ENCODE results near the gene TMCC1.

The TMCC1 gene

DNA sequence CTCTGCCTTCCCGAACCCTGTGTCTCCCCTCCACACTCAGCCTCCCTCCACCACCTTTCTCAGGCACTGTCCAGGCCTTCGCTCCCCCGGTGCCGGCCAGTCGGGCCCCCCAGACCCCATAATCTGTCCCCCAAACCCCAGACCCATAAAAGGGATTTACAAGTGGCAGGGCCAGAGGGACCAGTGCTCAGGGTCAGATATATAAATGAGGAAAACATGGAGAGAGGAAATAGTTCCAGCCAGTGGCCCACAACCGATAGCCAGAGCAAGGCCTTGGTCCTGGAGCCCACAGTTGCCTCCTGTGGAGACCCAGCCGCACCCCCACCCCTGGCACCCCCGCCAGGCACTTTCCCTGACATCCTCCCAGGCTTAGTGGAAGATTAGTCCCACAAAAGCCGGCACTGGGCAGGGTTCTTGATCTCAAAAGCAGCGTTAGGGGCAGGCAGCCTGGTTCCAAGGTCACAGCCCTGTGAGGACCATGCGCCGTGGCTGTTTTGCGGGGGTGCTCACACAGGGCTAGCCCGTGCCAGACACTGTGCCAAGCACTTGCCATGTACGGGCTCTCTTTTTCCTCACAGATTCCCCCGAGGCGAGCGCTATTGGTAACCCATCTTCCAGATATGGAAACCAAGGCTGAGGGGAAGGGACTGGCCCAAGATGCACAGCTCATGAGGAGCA, 286.0 kb downstream of the TMCC1 start:
- DNase-seq = no peak

GRCh38 chr3:129606636-129607390, 286.7 kb downstream of the TMCC1 start, which contains the start of gene PLXND1:
TSS of gene PLXND1 (minus strand) at chr3:129606676. CDS start at chr3:129606639, 37 bp downstream.
- peak; percentile 73 for DNase-seq

GRCh38 chr3:129605922-129606635, 287.4 kb downstream of the TMCC1 start:
- peak; percentile 90 for DNase-seq

DNA sequence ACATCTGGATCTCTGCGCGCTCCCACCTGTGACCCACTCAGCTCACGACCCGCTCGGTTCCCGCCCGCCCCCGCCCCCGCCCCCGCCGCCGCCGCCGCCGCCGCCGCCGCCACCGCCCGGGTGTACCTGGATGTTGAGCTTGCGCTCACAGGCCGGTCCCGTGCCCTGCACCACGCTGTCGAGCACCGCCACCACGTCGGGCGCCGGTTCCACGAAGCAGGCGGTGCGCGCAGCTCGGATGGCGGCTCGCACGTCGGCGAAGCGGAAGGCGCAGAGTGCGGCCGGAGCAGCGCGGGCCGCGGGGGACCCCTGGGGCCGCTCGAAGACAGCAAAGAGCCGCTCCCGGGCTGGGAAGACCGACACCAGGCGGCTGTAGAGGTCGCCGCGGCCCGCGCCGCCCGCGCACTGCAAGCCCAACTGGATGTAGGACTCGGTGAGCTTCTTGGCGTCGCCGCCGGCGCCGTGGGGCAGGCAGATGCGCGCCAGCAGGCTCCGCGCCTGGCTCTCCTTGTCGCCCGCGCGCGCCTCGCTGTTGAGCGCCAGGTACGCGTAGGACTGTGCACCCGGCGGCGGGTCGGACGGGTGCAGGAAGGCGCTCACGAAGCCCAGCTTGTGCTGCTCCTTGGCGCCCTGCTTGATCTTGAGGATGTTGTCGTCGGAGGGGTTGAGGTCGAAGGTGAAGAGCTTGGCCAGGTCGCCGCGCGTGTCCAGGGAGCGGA, 288.1 kb downstream of the TMCC1 start:
- peak; percentile 74 for DNase-seq

GRCh38 chr3:129604767-129605166, 288.7 kb downstream of the TMCC1 start:
- no peak for DNase-seq

- no peak for DNase-seq
Observed at GRCh38 chr3:129603991-129604749, 289.3 kb downstream of the TMCC1 start.

DNA sequence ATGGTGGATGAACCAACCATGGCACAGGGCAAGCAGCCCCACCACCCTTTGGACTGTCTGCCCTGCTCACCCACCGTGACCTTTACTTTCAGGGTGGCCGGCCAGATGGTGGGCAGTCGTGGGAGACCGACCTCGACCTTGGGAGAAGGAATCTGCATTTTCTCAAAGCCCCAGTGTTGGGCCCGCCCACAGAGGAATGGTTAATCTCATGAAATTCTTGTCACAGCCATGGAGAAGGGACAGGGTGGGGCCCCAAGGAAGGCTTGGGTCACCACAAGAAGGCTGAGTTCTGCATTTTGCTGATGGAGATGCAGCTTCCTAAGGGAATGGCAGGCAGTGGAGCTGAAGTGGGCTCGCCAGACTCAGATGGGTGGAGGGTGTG, 290.0 kb downstream of the TMCC1 start:
- no peak for DNase-seq

GRCh38 chr3:129602730-129603560, 290.6 kb downstream of the TMCC1 start:
- DNase-seq = no peak

GRCh38 chr3:129602309-129602708, 291.2 kb downstream of the TMCC1 start:
- DNase-seq = no peak

- no peak for DNase-seq
Observed at GRCh38 chr3:129601713-129602112, 291.8 kb downstream of the TMCC1 start.

DNA sequence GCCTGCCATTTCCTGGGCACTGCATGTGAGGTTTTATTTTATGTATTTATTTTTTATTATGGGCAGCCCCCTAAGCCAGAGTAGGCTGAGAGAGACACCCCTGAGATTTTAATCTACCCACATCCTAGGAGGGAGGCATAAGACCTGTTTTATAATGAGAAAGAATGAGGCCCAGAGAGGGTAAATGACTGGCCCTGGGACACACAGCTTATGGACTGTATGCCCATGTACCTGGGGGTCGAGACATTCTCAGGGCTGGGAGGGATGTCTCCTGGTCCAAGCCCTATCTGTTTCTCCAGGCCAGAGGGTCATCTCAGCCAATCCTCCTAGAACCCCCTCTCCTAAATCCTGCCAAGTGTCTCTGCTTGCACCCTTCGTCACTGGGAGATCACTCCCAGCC, 293.2 kb downstream of the TMCC1 start:
- DNase-seq = no peak

- no peak for DNase-seq
Observed at GRCh38 chr3:129599607-129600006, 293.9 kb downstream of the TMCC1 start.

- DNase-seq = no peak
Observed at GRCh38 chr3:129599073-129599472, 294.4 kb downstream of the TMCC1 start.

GRCh38 chr3:129598484-129598883, 295.0 kb downstream of the TMCC1 start:
- no peak for DNase-seq

- DNase-seq = no peak
Observed at GRCh38 chr3:129598000-129598381, 295.5 kb downstream of the TMCC1 start.

All from COR-L47 (cell line).